Smooth muscle cell of the brain vasculature (primary cell): ENCODE measurements around the gene DYNC1I1.

Experiments
- DNase-seq: peaks from one replicate; pipeline ENCODE4 v3.0.0-alpha.2; 2012; ENCODE audit warnings: low read depth, low spot score

The DYNC1I1 gene

DNA sequence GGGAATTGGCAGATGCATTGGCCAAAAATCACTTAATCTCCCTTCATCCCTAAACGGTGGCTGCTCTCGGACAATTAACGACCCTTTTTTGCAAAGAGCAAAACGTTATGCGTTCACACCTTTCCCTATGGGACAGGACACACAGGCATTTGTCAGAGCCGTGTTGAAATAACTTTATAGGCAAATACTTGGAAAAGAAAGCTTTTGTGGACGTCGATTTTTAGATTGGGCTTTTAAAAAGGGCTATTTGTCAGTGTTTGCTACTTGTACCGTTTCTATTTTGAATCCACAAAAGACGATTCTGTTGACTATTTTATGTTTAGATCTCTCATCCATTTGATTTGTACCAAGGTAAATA, 304.0 kb downstream of the DYNC1I1 start:
- no peak for DNase-seq

DNA sequence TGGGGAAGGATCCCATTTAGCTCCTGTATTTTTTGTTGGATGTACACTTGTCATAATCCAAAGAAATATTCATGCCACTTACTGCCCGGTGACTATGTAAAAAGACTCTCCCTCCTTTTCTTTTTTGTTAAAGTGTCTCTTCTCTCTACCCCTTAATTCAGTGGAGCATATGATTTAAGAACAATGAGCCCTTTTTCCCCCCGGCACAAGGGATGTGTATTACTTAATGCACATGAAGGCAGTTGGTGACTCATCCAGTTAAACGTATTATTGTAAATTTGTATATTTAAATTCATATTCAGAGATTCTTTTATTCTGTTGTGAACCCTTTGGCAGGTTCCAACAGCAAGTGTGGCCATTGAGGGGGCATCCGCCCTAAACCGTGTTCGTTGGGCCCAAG, 307.7 kb downstream of the DYNC1I1 start:
- DNase-seq, result no peak

DNA sequence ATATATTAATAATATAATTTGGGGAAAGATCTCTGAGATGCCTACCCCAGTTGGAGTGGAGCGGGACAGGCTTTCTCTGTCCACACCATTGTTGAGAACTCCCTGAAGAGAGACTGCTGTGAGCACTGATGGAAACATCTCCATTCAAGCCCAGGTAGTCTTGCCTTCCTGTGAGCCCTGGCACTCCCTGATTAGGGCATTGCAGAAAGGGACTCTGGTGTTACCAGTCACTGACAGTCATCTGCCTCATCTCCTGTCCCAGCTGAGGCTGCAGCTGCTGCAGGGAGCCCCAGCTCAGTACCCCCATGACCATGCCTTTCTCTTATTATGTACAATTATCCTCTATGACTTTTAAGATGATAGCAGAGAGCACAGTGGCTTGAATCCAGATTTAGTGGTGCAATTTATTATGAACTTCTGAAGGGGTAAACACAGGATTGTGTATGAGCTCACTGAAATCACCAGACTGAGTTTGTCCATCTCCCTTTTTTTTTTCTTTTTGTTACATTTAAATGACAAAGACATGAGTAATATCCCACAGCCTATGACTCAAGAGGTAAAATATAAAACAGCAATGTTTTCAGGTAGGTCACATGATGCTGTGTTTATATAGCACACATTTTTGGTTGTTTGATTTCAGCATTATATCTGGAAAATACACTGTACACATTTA, 312.7 kb downstream of the DYNC1I1 start:
- DNase-seq, result no peak

DNA sequence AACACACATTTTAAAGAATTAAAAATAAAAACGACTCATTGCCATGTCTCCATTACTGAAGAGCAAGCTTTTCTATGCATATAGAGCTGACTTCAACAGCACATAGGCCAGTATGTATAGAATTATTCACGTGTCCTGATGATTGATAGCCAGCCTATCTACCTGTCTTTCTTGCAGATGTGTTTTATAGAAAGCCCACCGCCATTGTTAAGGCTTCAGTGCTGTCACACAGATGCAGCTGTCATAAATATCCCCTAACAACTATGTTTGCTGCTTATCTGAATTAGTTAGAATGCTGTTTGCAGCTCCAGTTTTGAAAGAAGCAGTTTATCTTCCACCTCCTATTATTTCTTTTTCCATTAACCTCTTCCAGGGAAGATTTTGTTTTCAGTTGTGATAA, 313.6 kb downstream of the DYNC1I1 start:
- no peak for DNase-seq

DNA sequence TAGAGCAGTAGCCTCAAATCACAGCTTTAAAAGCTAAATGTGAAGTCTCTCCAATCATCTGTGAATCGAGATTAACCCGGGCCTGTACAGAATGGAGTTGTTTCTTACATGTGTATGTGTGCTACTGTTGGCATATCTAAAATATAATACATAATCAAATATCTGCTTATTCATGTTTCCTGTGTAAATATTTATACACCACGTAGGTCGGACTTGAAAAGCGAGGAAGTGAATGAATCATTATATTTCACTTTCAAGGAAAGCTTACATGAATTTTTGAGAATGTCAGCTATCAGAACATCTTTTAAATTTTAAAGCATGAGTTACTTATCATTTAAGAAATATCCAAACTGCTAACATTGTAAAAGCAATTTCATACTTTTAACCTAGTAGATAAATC, 316.2 kb downstream of the DYNC1I1 start:
- DNase-seq, result no peak

DNA sequence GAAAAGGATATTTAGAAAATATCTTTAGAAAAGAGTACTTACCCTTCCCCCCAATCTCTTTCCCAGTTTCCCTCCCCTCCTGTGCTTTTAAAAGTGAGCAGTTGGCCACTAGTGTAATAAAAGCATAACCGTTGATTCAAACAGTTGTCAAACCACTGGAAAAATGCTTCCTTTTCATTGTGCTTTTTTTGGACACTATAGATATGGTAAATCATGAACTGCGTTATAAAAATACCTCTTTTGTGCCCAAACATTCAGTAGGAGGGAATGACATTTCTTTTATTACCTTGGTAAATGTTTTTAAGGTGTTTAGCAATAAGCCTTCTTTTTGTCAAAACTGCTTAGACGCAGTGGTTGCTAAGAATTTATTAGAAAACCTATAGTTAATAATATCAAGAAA, 317.2 kb downstream of the DYNC1I1 start:
- DNase-seq, result no peak

DNA sequence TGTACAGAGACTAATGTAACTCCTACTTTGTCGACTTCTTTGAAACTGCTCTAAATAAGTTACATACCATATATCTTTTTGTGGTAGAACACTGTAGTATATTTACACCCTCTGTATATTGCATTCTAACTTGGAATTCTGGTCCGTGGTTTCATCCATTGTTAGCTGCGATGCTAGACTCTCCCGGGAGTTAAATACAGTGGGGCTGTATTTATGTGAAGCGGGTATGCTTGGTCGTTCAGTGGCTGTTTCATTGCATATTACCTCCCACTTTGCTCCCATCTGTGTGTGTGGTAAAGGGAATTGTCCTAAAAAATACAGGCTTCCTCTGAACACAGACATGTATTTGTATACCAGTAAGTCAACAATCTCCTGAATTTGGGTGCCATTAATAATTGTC, 318.4 kb downstream of the DYNC1I1 start:
- DNase-seq, result no peak

DNA sequence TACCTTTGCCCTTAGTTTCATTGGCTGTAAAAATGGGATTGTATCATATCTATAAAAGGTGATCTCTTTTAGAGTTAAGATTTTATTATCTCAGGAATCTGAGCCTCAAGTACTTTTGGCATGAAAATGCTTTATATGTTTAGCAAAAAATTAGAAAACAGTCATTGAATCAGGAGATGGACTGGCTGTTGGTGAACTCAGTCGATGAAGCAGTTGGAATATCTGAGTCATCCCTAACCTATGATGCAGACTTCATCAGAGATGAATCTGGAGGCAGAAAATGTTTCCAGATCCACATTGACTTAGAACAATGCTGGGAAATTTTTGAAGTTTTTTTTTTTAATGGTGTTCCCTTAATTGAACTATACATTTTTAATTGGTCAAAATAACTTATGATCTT, 321.1 kb downstream of the DYNC1I1 start:
- no peak for DNase-seq

DNA sequence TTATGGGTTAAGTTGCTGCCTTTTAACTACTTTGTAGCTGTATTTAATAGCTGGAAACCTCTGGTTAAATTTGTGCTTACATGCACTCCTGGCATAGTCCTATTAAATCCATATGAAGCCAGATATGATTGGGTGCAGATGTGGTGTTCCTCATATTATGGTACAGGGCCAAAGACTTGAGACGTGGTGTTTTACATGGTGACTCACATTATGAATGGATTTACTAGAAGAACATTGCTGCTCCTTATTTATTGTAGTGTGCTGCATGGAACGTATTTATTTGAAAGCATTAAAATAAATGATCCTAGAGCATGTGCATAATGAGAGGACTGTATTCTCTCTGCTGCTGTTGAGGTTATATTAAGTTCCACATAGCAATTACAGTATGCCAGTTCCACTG, 325.5 kb downstream of the DYNC1I1 start:
- no peak for DNase-seq

DNA sequence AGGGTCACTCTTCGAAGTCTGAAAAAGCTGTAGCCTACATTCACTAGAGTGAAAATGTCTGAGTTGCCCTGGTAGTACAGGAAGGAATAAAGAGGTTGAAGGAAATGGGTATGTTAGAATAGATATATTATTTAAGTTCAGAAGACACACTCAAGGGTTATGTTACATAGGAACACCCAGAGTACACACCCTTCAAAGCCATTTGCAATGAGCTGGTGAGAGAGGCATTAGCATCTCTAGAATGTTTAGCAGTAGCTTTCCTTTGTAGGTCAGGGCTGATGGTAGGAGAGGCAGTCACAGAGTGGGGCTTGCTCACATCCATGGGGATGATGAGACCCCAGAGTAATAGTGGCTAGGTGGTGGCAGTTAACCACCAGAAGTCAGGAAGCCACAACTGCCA, 328.4 kb downstream of the DYNC1I1 start:
- DNase-seq, result no peak

DNA sequence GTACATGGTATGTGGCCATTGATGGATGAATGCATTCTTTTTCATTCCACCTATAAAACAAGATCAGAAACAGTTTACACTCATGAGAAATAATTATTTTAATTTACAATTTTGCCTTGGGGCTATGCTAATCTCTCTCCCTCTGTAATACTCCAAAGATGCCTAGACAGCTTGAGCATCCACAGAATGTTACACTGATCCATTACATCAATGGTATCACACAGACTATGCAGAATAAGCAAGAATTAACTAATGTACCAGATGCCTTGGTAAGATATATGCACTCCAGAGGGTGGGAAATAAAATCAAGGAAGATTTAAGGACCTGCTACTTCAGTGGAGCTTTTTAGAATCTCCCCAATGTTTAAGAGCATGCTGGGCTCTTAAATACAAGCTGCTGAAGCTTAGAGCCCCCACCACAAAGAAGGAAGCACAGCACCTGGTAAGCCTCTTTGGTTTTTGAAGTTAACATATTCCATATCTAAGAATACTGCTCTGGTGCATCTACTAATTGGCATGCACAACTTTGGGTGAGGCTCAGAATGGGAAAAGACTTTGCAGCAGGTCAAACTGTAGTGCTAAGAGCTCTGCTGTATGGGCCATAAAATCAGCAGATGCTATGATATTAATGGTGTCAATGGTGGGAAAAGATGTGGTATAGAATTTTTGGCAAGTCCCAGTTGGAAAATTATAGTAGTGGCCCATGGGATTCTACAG, 329.9 kb downstream of the DYNC1I1 start:
- DNase-seq, result no peak

DNA sequence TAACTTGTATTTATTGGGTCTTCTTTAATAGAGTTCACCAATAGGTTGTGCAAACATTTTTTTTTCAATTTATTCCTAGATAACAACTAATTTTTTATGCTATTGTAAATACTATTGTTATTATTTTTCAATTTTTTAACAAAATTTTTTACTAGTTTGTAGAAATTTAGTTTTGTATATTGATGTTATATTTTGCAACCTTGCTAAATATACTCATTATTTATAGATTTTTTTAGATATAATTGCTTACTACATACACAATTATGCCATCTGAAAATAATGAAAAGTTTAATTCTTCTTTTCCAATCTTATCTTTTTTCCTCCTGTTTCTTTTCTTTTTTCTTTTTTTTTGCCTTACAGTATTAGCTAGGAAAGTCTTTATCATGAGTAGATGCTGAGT, 332.6 kb downstream of the DYNC1I1 start:
- DNase-seq, result no peak

DNA sequence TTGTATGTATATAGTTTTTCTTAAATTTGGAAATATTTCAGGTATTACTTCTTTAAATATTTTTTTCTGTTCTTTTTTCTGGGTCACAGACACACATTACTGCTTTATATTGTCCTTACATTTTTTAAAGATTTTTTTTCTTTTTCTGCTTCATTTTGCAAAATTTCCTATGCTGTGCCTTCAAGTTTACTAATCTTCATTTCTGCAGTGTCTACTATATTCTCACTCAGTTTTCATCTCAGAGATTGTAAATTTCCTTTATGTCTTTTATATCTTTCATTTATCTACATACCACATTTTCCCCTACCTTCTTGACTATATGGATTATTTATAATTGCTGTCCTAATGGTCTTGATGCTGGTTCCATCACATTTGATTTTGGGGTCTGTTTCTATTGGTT, 339.1 kb downstream of the DYNC1I1 start:
- no peak for DNase-seq

DNA sequence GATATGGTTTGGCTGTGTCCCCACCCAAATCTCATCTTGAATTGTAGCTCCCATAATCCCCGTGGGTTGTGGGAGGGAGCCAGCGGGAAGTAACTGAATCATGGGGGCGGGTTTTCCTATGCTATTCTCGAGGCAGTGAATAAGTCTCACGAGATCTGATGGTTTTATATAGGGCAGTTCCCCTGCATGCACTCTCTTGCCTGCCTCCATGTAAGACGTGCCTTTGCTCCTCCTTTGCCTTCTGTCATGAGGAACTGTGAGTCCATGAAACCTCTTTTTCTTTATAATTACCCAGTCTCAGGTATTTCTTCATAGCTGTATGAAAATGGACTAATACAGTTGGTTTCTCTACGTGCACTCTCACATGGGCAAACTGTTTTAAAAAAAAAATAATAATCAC, 341.8 kb downstream of the DYNC1I1 start:
- no peak for DNase-seq

DNA sequence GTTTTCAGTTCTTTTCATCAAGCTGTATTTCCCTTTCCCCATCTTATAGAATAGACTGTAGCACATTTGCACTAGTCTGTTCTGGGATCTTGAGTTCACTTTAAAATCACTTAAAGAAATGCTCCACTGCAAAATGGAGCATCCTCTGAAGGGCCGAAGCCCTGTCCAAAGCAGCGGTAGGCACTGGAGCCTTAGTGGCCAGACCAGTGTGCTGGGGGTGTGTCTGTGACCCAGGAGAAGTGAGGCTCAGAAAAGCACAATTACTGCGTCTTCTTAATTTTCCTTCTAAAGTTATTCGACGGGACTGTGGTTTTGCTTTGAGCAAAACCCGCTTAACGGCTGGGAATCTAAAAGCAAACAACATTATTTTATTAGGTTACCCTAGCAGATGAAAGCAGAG, 343.8 kb downstream of the DYNC1I1 start:
- no peak for DNase-seq

DNA sequence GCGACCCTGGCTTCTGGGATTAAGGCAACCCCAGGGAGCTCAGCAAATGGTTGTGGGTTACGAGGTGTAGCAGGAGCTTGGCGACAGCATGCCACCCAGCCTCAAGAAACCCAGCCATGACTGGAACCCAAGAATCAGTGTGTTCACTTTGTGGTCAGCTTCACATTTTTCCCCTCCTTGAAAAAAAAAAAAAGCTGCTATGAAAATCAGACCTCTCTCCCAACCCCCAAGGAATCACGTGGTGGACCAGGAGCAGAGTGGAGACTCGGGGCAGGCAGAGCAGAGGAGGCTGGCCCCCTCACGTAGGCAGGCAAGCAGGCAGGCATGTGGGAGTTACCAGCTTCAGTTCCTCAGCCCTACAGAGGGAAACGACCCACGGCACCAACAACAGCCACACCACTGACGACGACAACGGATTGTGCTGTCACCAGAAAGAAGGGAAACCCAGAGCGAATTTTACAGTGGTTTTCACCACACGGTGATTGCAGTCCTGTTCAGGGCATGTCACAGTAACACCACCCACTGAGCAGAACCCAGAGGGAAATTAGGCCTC, 346.2 kb downstream of the DYNC1I1 start:
- DNase-seq, result no peak

DNA sequence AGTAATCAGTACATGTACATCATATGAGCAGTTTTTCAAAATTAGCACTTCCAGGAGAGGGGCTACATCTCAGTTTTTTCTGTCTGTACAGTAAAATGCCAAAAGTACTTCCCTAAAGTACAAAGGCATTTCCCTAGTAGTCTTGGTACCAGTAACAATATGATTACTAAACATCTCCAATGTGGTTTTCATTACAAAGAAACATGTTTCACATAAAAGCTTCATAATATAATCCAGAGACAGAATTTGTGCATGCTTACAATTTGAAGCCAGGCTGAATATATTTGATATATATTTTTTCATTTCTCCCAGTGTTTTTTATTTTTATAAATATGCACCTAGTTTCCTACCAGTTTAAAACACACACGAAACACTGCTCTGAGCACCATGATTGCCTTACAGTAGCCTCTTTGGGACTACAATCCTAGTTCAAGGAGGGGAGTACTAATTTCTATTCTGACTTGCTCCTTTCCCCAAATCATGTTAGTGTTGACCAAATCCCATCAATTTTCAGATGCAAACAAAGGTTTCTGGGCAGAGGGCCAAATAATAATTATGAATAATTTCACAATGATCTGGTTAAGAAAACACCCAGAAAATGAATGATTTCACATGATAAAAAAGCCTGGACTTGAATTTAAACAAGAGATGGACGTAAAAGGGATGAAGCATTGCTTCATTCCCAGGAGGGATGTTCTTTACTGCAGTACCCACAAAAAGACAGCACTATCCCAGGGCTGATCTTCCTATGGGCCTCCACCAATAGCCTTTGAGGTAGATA, 348.3 kb downstream of the DYNC1I1 start:
- no peak for DNase-seq

DNA sequence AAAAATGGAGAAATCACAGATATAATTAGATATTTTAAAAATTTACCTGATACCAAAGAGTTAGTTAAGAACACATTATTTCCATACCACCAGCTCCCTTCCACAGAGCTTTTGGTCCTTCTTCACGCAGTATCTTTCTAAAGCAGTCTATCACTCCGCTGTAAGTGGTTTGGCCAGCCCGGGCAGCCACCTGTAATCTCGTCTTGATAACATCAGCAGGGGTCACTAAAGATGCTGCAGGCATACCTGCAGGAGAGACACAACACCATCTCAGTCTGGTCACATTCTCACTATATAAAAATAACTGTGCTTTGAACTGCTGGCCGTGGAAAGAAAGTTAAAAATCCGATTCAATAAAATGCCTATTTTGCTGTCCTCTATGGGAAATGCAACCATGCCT, 349.4 kb downstream of the DYNC1I1 start:
- no peak for DNase-seq

DNA sequence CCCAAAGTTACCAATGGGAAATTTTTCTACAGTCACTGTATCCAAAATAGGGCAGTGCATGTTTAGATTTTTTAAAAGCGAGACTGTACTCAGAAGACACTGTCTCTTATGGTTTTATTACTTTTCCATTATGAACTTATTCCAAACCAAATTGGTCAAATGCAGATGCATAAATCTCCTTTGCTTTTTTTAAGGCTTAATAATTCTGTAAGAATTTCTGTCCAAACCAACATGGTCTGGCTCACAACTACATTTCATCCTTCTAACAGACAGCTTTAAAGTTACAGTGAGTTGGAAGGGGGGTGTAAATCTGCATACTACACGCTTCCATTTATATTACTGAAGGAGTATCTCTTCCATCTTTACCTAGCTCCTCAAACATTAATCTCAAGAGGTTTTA, 350.4 kb downstream of the DYNC1I1 start:
- DNase-seq, result no peak

DNA sequence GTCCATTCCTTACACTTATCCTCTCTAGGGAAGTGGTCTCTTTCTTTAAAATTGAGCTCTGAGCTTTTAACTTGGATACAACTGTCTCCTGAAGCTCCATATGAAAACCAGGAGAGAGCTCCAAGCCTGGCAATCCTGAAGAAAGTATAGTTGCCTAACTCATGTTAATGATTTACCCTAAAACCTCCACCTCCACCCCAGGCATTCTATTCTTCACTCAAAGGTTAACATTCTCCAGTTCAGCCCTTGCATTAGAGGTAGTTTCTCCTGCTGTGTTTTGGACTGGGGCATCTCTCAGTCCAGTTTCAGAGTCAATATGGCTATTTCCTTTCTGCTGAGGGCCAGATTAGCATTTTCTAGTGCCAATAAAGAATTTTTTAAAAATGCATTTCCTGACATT, 354.0 kb downstream of the DYNC1I1 start:
- DNase-seq, result no peak

DNA sequence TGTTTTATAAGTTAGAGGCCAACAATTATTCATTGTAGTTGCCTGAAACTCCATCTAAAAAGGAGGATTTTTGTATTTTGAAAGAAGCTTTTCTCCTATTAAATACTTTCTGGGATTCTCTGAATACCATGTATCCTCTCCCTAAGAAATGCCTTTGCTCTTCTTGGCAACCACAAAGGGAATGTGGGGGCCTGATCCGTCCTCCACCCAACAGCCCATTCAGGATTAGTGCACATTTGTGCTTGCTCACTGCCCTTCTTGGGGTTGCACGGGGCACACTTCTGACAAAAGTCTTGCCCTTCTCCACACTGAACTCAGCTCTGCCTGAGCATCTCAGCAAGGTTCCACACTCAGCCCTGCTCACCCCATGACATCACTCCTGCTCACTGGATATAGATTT, 355.4 kb downstream of the DYNC1I1 start:
- peak; percentile 2 for DNase-seq

DNA sequence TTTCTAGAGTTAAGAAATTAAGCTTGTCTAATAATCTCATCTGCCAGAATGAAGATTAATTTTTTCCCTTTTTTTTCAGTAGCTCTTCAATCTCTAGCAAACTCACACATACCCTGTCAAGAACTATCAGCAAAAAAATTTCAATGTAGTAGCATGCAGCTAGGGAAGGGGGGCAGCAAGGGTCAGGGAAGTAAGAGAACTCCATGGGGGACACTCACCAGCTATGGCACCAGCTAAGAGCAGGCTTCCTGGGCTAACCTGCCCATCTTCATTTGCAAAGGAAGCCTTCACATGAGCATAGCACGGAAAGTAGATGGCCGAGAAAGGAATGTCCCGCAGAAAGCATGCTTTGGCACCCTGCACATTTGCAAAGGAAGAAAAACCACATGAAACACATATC, 359.2 kb downstream of the DYNC1I1 start:
- DNase-seq, result no peak

DNA sequence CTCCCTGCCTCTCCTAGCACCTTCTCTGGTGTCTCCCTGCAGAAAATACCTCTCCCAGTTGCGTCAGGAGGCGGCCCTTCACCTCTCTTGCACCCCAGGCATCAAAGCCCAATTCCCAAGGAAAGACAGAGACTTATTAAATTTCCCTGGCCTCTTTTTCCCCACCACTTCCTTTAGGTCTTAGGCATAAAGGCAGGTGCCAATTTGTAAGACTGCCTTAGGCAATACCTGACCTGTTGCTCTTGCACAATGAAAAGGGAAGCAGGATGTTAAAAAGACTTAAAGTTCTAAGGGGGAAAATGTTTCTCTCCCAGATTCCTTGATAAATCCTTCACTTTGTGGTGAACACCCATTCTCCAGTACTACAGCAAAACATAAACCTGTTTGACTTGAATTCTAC, 362.9 kb downstream of the DYNC1I1 start:
- DNase-seq, result no peak
